Left lung (tissue), 10 donors: ENCODE results near the gene SAMD9. TPM values are rescaled to one million over a fixed set of nuclear protein-coding genes. Genes with fewer than 3 reads are reported as not detected.

Experiments used
- ATAC-seq: fragments of 200-7000 bp; cut with Tn5 transposase; one replicate; pipeline ENCODE4 v1.9.1; 2020; ENCODE audit warnings: moderate library complexity
- DNase-seq, 4 donors: peaks; one replicate each; pipeline ENCODE4 v3.0.0-alpha.2; 2013 to 2020
- H3K27ac ChIP-seq, 2 donors: fragments of 200-600 bp; sonication (generic) in 1 of 2; one replicate each; pipeline versions ENCODE4 v1.5.0 to v1.8.0; 2020 to 2021
- H3K27me3 ChIP-seq, 2 donors: fragments of 200-600 bp; sonication (generic) in 1 of 2; one replicate each; pipeline versions ENCODE4 v1.5.0 to v1.8.0; 2020 to 2021
- H3K36me3 ChIP-seq, 2 donors: fragments of 200-600 bp; sonication (generic) in 1 of 2; one replicate each; pipeline versions ENCODE4 v1.5.0 to v1.8.0; 2020 to 2021
- H3K4me1 ChIP-seq, 2 donors: fragments of 200-600 bp; one replicate each; pipeline ENCODE4 v1.8.0; 2021
- H3K4me3 ChIP-seq, 2 donors: fragments of 200-600 bp; sonication (generic) in 1 of 2; one replicate each; pipeline versions ENCODE4 v1.5.0 to v1.8.0; 2020 to 2021; ENCODE audit warnings: mild to moderate bottlenecking in 1 of 2
- H3K9me3 ChIP-seq, 2 donors: fragments of 200-600 bp; sonication (generic) in 1 of 2; one replicate each; pipeline versions ENCODE4 v1.5.0 to v1.8.0; 2020 to 2021
- CTCF ChIP-seq, 2 donors: fragments of 200-600 bp; sonication (generic) in 1 of 2; IDR thresholded peaks; one replicate each; pipeline versions ENCODE4 v1.5.0 to v1.8.0; 2021; ENCODE audit warnings: antibody characterized with exemption in 2 of 2
- intact Hi-C, 2 donors: fragments of 100-400 bp; cut with DNase I; formaldehyde crosslinking; loops; one replicate each; pipeline versions ENCODE4 v1.11.2 to v1.14.2; 2022
- polyA plus RNA-seq, 6 donors: library from polyadenylated mRNA; unstranded; fragments of 120-200 nt; gene quantifications; one replicate each; pipeline ENCODE4 v1.2.1, GENCODE V29; 2013; ENCODE audit not compliant: insufficient read length in 6 of 6
- total RNA-seq, 2 donors: library from RNA; stranded (reverse); fragmentation: NEBNext Ultra II Directional; extraction: Animal tissue kit (Norgen Biotek cat#: 25700); gene quantifications; one replicate each; pipeline ENCODE4 v1.2.1, GENCODE V29; 2021
- donor health status: DM: no; HTN: yes; CAD: no.
- donor health status: DM: no; HTN: no; CAD: no.

The SAMD9 gene
- total and polyA plus RNA-seq, 8 donors: 8.8 to 18.7 (median 10.6) TPM

- intact Hi-C loops: no loop called here
- peak; percentile 81 for ATAC-seq
These were observed 30.4 kb upstream of the SAMD9 start, which contains the start of gene SAMD9L for GRCh38 chr7:93148144-93148543. SAMD9L (minus strand) TSS chr7:93148385; CDS start chr7:93135971, 12,414 bp downstream.

GRCh38 chr7:93147363-93147762, 29.6 kb upstream of the SAMD9 start:
- peak overlapping the region; percentile 34 to 50 for H3K4me3 ChIP-seq
- no peaks in the 10 kb centered on the region for H3K9me3 ChIP-seq
- intact Hi-C loops: no loop called here
- no peak for TF ChIP-seq CTCF (IDR thresholded peaks at IDR 0.05)
- H3K4me1 ChIP-seq: peaks cover 0 to 49% of the 10 kb centered on the region in 2 donors
- peak overlapping the region; percentile 60 to 79 for H3K27ac ChIP-seq
- ATAC-seq (peak; percentile 83), DNase-seq (peak in 2 of 4 donors; percentile 40 to 57)
- no peaks in the 10 kb centered on the region for H3K27me3 ChIP-seq
- peaks cover 0 to 34% of the 10 kb centered on the region in 2 donors for H3K36me3 ChIP-seq

More at GRCh38 chr7:93148144-93148543, 30.4 kb upstream of the SAMD9 start, which contains the start of gene SAMD9L:
- Histone ChIP-seq H3K36me3 (peaks cover 0 to 26% of the 10 kb centered on the region in 2 donors), H3K27ac (peak within 1 kb of the TSS; percentile 60 to 79), H3K27me3 (no peaks in the 10 kb centered on the region), H3K9me3 (no peaks in the 10 kb centered on the region), H3K4me1 (peaks cover 0 to 49% of the 10 kb centered on the region in 2 donors), H3K4me3 (peak within 1 kb of the TSS; percentile 34 to 50)
- peak in 1 of 4 donors; percentile 31 for DNase-seq
- no peak for TF ChIP-seq CTCF (IDR thresholded peaks at IDR 0.05)

GRCh38 chr7:93146472-93147141, 28.8 kb upstream of the SAMD9 start:
- ATAC-seq: peak; percentile 15
- Histone ChIP-seq H3K27me3 (no peaks in the 10 kb centered on the region), H3K4me1 (peaks cover 0 to 49% of the 10 kb centered on the region in 2 donors), H3K27ac (peak overlapping the region; percentile 60 to 79), H3K9me3 (no peaks in the 10 kb centered on the region), H3K4me3 (peak overlapping the region; percentile 34 to 50), H3K36me3 (peaks cover 0 to 42% of the 10 kb centered on the region in 2 donors)
- intact Hi-C loops: no loop called here
- no peak for DNase-seq
- no peak for TF ChIP-seq CTCF (IDR thresholded peaks at IDR 0.05)

GRCh38 chr7:93146036-93146435, 28.3 kb upstream of the SAMD9 start:
- intact Hi-C loops: no loop called here
- no peaks in the 10 kb centered on the region for H3K9me3 ChIP-seq
- TF ChIP-seq CTCF (IDR thresholded peaks at IDR 0.05): no peak
- H3K27ac ChIP-seq: peak overlapping the region in 1 of 2 donors; percentile 79
- peak overlapping the region; percentile 34 to 50 for H3K4me3 ChIP-seq
- no peaks in the 10 kb centered on the region for H3K27me3 ChIP-seq
- H3K36me3 ChIP-seq: peaks cover 0 to 47% of the 10 kb centered on the region in 2 donors
- H3K4me1 ChIP-seq: peaks cover 0 to 49% of the 10 kb centered on the region in 2 donors
- no peak for ATAC-seq
- peak in 1 of 4 donors; percentile 16 for DNase-seq

GRCh38 chr7:93145354-93145753, 27.6 kb upstream of the SAMD9 start:
- no peak for TF ChIP-seq CTCF (IDR thresholded peaks at IDR 0.05)
- intact Hi-C loops: no loop called here
- DNase-seq: peak in 1 of 4 donors; percentile 54
- Histone ChIP-seq H3K4me1 (peaks cover 0 to 42% of the 10 kb centered on the region in 2 donors), H3K4me3 (peak overlapping the region in 1 of 2 donors; percentile 50), H3K27me3 (no peaks in the 10 kb centered on the region), H3K36me3 (peaks cover 0 to 54% of the 10 kb centered on the region in 2 donors), H3K9me3 (no peaks in the 10 kb centered on the region), H3K27ac (peak overlapping the region in 1 of 2 donors; percentile 79)
- ATAC-seq: no peak
